Keratinocyte (primary cell): ENCODE data around the gene KCTD2.

Source experiments
- CTCF ChIP-seq, 3 experiments: IDR thresholded peaks in 1 of 3; conservative IDR thresholded peaks in 1 of 3; optimal IDR thresholded peaks in 1 of 3; 2 replicates in 2 of 3; 3 replicates in 1 of 3; pipeline versions ENCODE3 to v1.5.1; 2011; ENCODE audit warnings: low read length in 3 of 3, mild to moderate bottlenecking in 3 of 3, moderate library complexity in 2 of 3, control low read depth in 1 of 3, inconsistent platforms in 1 of 3; ENCODE audit not compliant: insufficient read depth in 2 of 3; ENCODE audit errors: extremely low read depth in 1 of 3
- EZH2 ChIP-seq: IDR thresholded peaks from one replicate; pipeline ENCODE4 v1.6.1; 2012; ENCODE audit warnings: inconsistent platforms, mild to moderate bottlenecking, low read length, moderate library complexity

GRCh38 chr17:75090871-75091854 lies 44.1 kb downstream of the KCTD2 start:
- TF ChIP-seq CTCF (optimal IDR thresholded peaks at IDR 0.05 in 1 of 3, IDR thresholded peaks at IDR 0.05 in 1 of 3, conservative IDR thresholded peaks at IDR 0.05 in 1 of 3; ENCODE audit: extremely low read depth in 1 of 3, insufficient read depth in 2 of 3, low read length in 3 of 3) (no peak), EZH2 (no peak)
